Omental fat pad (tissue), 4 donors: Measurements from ENCODE around the gene GPR176. TPM values are rescaled to one million over a fixed set of nuclear protein-coding genes. Genes with fewer than 3 reads are reported as not detected.

Experiments used
- ATAC-seq: fragments of 150-250 bp; one replicate; pipeline ENCODE4 v1.9.1; 2016; ENCODE audit warnings: mild to moderate bottlenecking, moderate library complexity; ENCODE audit not compliant: low FRiP score
- DNase-seq: peaks from one replicate; pipeline ENCODE4 v3.0.0-alpha.2; 2019; ENCODE audit warnings: low spot score
- CTCF ChIP-seq, 3 donors: fragments of 450-650 bp; IDR thresholded peaks; one replicate each; pipeline ENCODE4 v1.5.1; 2016 to 2017; ENCODE audit warnings: antibody characterized with exemption in 3 of 3, mild to moderate bottlenecking in 3 of 3, moderate library complexity in 2 of 3
- total RNA-seq, 4 donors: library from RNA; depleted of rRNA; stranded (reverse); fragments of >200 nt; gene quantifications; one replicate each; pipeline ENCODE4 v1.1.0, GENCODE V29; 2016

Gene GPR176
- total RNA-seq, 4 donors from 2014 or later: 5.6 to 23.9 (median 11.7) TPM

DNA sequence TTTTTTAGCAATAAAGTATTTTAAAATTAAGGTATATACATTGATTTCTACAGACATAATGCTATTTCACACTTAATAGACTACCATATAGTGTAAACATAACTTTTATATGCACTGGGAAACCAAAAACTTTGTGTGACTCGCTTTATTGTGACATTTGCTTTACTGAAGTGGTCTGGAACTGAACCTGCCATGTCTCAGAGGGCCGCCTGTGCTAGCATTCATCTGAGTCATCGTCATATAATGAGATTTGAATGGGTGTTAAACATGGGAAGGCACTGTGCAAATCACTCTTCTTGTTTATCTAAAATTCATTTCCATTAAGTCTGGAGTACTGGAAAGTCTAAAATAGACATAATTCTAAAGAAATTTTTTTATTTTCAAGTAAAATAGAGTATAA lies 26.8 kb upstream of the GPR176 start:
- ATAC-seq: no peak
- DNase-seq: no peak
- TF ChIP-seq CTCF (IDR thresholded peaks at IDR 0.05): no peak

DNA sequence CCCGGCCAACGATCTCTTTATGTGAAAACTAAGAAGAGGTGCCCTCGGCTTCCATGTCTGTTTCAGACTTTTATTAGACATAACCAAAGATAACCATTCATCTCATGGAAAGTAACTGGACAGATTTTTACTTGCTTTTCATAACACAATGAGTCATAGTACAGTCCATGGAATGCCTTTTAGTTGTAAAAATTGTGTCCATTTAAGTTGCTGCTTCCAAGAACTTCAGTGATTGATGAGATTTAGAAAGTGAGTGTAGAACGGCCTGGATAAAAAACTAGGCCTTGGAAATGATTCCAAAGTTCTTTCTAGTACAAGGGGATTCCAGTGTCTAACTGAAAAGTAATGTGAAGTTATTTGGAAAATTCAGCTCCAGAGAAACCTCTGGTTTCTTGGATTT lies 24.7 kb upstream of the GPR176 start:
- DNase-seq (no peak), ATAC-seq (peak; percentile 92)
- no peak for TF ChIP-seq CTCF (IDR thresholded peaks at IDR 0.05)

DNA sequence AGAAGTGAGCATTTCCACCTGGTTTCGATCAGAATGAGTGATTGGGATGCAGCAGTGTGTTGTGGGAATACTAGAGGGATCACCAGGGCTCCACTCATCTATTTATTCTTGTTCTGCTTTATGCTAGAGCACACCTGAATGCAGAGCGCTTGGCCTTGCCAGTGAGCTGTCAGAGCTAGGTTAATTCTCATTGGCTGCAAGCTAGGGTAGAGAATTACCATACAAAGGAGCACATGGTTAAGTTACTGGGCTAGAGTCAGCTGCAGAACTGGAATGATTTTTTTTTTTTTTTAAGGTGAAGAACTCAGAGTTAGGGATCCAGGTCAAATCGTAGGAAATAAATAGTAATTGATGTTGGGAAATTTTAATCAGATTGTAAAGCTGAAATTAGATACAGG lies 22.7 kb upstream of the GPR176 start:
- TF ChIP-seq CTCF (IDR thresholded peaks at IDR 0.05): no peak
- DNase-seq: no peak

GRCh38 chr15:39942101-39942752 lies 22.2 kb upstream of the GPR176 start:
- no peak for ATAC-seq
- no peak for TF ChIP-seq CTCF (IDR thresholded peaks at IDR 0.05)
- DNase-seq: no peak

More for the DNA sequence above, 22.7 kb upstream of the GPR176 start:
- no peak for ATAC-seq

DNA sequence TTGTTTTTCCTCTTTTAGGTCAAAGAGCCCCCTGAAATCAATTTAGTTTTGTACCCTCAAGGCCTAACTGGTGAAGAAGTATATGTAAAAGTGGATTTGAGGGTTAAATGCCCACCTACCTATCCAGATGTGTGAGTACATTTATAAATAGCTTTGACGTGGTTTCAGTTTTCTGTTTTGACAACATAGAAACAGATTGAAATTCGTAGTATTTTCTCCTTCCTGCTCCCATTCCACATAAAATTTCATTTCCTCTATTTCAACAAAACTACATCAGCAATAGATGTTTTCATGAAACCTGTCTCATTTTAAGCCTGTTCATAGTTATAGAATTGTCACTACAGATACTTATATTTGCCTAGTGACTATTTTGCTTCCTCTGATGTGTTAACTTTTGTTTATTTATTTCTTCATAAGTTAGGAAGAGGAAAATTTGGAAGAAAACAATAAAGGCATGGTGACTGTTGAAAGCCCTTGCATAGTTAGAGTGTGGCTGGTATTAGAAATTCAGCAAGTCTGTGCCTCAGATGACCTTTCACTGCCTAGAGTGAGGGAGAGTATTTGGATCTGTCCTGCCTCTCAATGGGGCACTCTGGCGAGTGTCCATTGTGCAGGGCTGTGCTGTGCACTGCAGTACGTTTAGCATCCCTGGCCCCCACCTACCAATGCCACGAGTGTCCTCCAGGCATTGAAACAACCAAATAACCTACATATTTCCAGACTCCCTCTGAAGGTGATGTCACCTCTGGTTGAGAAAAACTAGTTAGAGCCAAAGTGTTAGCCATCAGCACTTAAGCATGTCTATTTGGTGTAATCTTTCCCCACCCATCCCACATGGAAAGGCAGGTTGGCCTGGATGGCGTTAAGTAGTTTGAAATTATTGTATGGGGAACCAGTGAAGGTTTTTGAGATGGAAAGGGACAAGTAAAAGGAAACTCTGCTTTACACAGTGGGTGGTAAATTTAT lies 19.7 kb upstream of the GPR176 start:
- ATAC-seq (no peak), DNase-seq (no peak)
- TF ChIP-seq CTCF (IDR thresholded peaks at IDR 0.05): no peak

- no peak for DNase-seq
- ATAC-seq: no peak
- no peak for TF ChIP-seq CTCF (IDR thresholded peaks at IDR 0.05)
These were observed 17.6 kb upstream of the GPR176 start for GRCh38 chr15:39937696-39938095.
